Measurements from ENCODE around the gene SMCR8. TPM values are rescaled to one million over a fixed set of nuclear protein-coding genes. Genes with fewer than 3 reads are reported as not detected.
A peak's percentile ranks its signal among the peaks of the same experiment; 100 is the strongest.

SMCR8 gene
- total and polyA plus RNA-seq, 9 of the 15 experiments (the other 6 are each of a cell fraction or from before 2014, with no cell fraction given) = 0.25 to 8.8 (median 4.9) TPM

DNA sequence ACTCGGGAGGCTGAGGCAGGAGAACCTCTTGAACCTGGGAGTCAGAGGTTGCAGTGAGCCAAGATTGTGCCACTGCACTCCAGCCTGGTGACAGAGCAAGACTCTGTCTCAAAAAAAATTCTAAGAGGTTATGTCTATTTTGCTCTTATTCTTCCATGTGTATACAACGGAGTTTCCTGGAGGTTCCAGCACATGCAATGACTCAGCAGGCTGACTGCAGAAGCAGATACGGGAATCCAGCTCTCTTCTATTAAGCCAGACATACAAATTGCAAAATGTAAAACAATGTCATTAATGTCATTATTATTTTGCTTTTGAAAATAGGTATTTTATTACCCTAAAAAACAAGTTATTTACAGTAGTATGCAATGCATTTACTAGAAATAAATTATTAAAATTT lies 36.2 kb upstream of the SMCR8 start (continued):
- TF ChIP-seq NFE2 (IDR thresholded peaks at IDR 0.05; ENCODE audit: low read depth) = peak; percentile 21; the same call in 1 of the 2 replicates
- TF ChIP-seq ZNF79 (CRISPR knock-in tag; IDR thresholded peaks at IDR 0.05; ENCODE audit: low read depth) = no peak

DNA sequence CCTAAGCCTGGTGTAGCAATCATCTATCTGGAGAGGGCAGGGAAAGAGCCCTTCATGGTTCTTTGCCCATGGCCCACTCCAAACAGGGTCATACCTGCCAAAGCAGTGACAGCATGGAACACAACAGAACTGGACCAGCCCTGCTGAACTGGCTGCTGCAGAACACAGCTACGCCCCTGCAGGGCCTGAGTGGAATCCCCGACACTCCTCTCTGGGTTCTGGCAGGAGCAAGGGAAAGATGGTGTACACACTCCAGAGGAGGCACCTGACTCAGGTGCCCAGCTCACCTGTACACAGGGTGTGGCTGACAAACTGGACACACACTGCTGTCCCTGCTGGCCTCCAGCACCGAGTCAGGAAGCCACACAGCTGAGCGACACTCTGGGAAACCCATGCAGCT lies 34.8 kb upstream of the SMCR8 start:
- no TSS peak for BruUV-seq (replicated peaks)
- Histone ChIP-seq H3K36me3 (ENCODE audit: control insufficient read depth, insufficient read depth, low read length) (peaks cover 80% of the 10 kb centered on the region), H3K79me2 (ENCODE audit: control insufficient read depth, insufficient read depth, low read length) (no peaks in the 10 kb centered on the region), H3K4me2 (ENCODE audit: insufficient read depth, low read length) (no peak overlapping the region), H3K4me3 (no peak overlapping the region), H3K27me3 (ENCODE audit: control insufficient read depth in 2 of 2, insufficient read depth in 2 of 2, low read length in 2 of 2) (no peaks in the 10 kb centered on the region), H2AFZ (ENCODE audit: low read depth, low read length) (no peak overlapping the region), H3K27ac (ENCODE audit: extremely low read depth, low read depth, low read length) (no peak overlapping the region), H3K4me1 (replicated peaks in 1 of 2; ENCODE audit: control insufficient read depth in 2 of 2, insufficient read depth in 2 of 2, low read length in 2 of 2) (no peaks in the 10 kb centered on the region), H3K9me3 (replicated peaks; ENCODE audit: control insufficient read depth, insufficient read depth, low read depth, low read length) (no peaks in the 10 kb centered on the region), H4K20me1 (replicated peaks; ENCODE audit: control insufficient read depth, insufficient read depth, low read length) (no peaks in the 10 kb centered on the region), H3K9ac (ENCODE audit: insufficient read depth in 1 of 2, low read depth in 2 of 2, low read length in 2 of 2) (no peak overlapping the region), H3K9me1 (ENCODE audit: control insufficient read depth, insufficient read depth, low read length) (no peaks in the 10 kb centered on the region)
- DNase-seq (ENCODE audit: extremely low read depth in 1 of 4, low spot score in 3 of 4) = no peak
- no peak for FAIRE-seq
- intact Hi-C loops (cut with micrococcal nuclease) (no loop called here), in situ Hi-C loops (cut with MboI) (no loop called here)
- CTCF ChIA-PET (ENCODE audit: low intra/inter-chr PET ratio) = no interaction called here
- TF ChIP-seq BDP1 (IDR thresholded peaks at IDR 0.05; ENCODE audit: insufficient read depth, insufficient read length) (no peak), PHF20 (IDR thresholded peaks at IDR 0.05; ENCODE audit: partially characterized antibody) (no peak), EP300 (IDR thresholded peaks at IDR 0.05; ENCODE audit: low read length) (no peak)
- no peak for ATAC-seq
- WGBS (ENCODE audit: insufficient coverage, low coverage, missing lambda C conversion rate) = 96% methylated on average over 4 of the region's 4 CpGs
- POLR2A ChIA-PET = interaction anchor here (1.6 kb wide), 1 partner anchor 9 kb away, joined by 6 read pairs; no protein-coding TSS in a partner anchor

All from K562 (cell line).